SHP77 treated with DMSO at 0.1 percent for 48 hours (cell line): ENCODE measurements around the gene MLYCD.

Source experiments
- DNase-seq: peaks from one replicate; lab custom pipeline; 2025; lab: John Stamatoyannopoulos, UW

The MLYCD gene

GRCh38 chr16:83899272-83899897 lies 470 bp downstream of the MLYCD start:
- no peak for DNase-seq

GRCh38 chr16:83899978-83900377 lies 1.1 kb downstream of the MLYCD start:
- DNase-seq, result no peak

GRCh38 chr16:83900571-83900970 lies 1.7 kb downstream of the MLYCD start:
- no peak for DNase-seq

GRCh38 chr16:83901101-83901500 lies 2.2 kb downstream of the MLYCD start:
- DNase-seq, result no peak

- DNase-seq, result no peak
Measured at GRCh38 chr16:83903751-83904150, 4.8 kb downstream of the MLYCD start.

- no peak for DNase-seq
Measured at GRCh38 chr16:83906683-83907082, 7.8 kb downstream of the MLYCD start.

- no peak for DNase-seq
Measured at GRCh38 chr16:83907111-83907510, 8.2 kb downstream of the MLYCD start.

GRCh38 chr16:83907631-83908250 lies 8.8 kb downstream of the MLYCD start:
- DNase-seq, result no peak

GRCh38 chr16:83908798-83909197 lies 9.9 kb downstream of the MLYCD start:
- no peak for DNase-seq

GRCh38 chr16:83911290-83911689 lies 12.4 kb downstream of the MLYCD start:
- no peak for DNase-seq

- DNase-seq, result no peak
Measured at GRCh38 chr16:83912519-83913244, 13.8 kb downstream of the MLYCD start.

GRCh38 chr16:83913245-83913633 lies 14.3 kb downstream of the MLYCD start:
- DNase-seq, result no peak

- no peak for DNase-seq
Measured at GRCh38 chr16:83914091-83914710, 15.3 kb downstream of the MLYCD start.

- no peak for DNase-seq
Measured at GRCh38 chr16:83915081-83915480, 16.2 kb downstream of the MLYCD start.

GRCh38 chr16:83915491-83915890 lies 16.6 kb downstream of the MLYCD start:
- no peak for DNase-seq

GRCh38 chr16:83917152-83918120 lies 18.5 kb downstream of the MLYCD start:
- DNase-seq, result no peak

- no peak for DNase-seq
Measured at GRCh38 chr16:83920894-83921491, 22.1 kb downstream of the MLYCD start.

- no peak for DNase-seq
Measured at GRCh38 chr16:83923581-83924365, 24.9 kb downstream of the MLYCD start.

- DNase-seq, result no peak
Measured at GRCh38 chr16:83924686-83925085, 25.8 kb downstream of the MLYCD start.

- DNase-seq, result no peak
Measured at GRCh38 chr16:83925095-83925905, 26.4 kb downstream of the MLYCD start.
